A549 treated with dexamethasone at 1 μM for 4 hours (cell line): Measurements from ENCODE around the gene RDX. TPM values are rescaled to one million over a fixed set of nuclear protein-coding genes. Genes with fewer than 3 reads are reported as not detected.

Experiments used
- total RNA-seq: library from RNA; stranded (reverse); fragments of 200-300 nt; extraction: Qiagen RNA extraction; gene quantifications from 5 replicates; pipeline ENCODE4 v1.2.3, GENCODE V29; 2022

RDX gene
- 112 to 184 TPM (median 153 TPM) in 5 replicates for total RNA-seq

GRCh38 chr11:110296226-110297075 lies at the start of gene RDX:
Gene RDX (minus strand): TSS chr11:110296614. CDS start chr11:110279692, 16,922 bp downstream.

Other genes starting within 250 kb of the RDX start
- 5.8 to 13.3 TPM (median 10.5 TPM) in 5 replicates for gene ZC3H12C, start 203.2 kb downstream of the RDX start, total RNA-seq
- gene FDX1, start 133.3 kb upstream of the RDX start, total RNA-seq: 14.3 to 16.9 TPM (median 14.8 TPM) in 5 replicates